GM21786 (cell line): ENCODE results near the gene SULF2.

Source experiments
- ATAC-seq: cut with Tn5 transposase; IDR thresholded peaks from one replicate; pipeline ENCODE4 v1.9.1; 2021; ENCODE audit not compliant: unreplicated experiment

The SULF2 gene

GRCh38 chr20:47717421-47717820 is 67.9 kb downstream of the SULF2 start:
- ATAC-seq, result no peak

GRCh38 chr20:47713878-47714450 is 71.3 kb downstream of the SULF2 start:
- no peak for ATAC-seq

GRCh38 chr20:47713163-47713562 is 72.1 kb downstream of the SULF2 start:
- ATAC-seq, result no peak

- ATAC-seq, result no peak
Observed at GRCh38 chr20:47711046-47711752, 74.1 kb downstream of the SULF2 start.

- ATAC-seq, result no peak
Observed at GRCh38 chr20:47710665-47711045, 74.6 kb downstream of the SULF2 start.

GRCh38 chr20:47708953-47709833 is 76.1 kb downstream of the SULF2 start:
- no peak for ATAC-seq

GRCh38 chr20:47708140-47708807 is 77.0 kb downstream of the SULF2 start:
- no peak for ATAC-seq

GRCh38 chr20:47706345-47706744 is 78.9 kb downstream of the SULF2 start:
- no peak for ATAC-seq

GRCh38 chr20:47705497-47705856 is 79.8 kb downstream of the SULF2 start:
- no peak for ATAC-seq

- no peak for ATAC-seq
Observed at GRCh38 chr20:47704746-47705496, 80.4 kb downstream of the SULF2 start.

GRCh38 chr20:47703748-47704147 is 81.5 kb downstream of the SULF2 start:
- no peak for ATAC-seq

- ATAC-seq, result no peak
Observed at GRCh38 chr20:47701612-47702011, 83.7 kb downstream of the SULF2 start.

- ATAC-seq, result no peak
Observed at GRCh38 chr20:47700327-47700726, 85.0 kb downstream of the SULF2 start.

GRCh38 chr20:47699818-47700217 is 85.5 kb downstream of the SULF2 start:
- ATAC-seq, result no peak

- ATAC-seq, result no peak
Observed at GRCh38 chr20:47698142-47698541, 87.1 kb downstream of the SULF2 start.

GRCh38 chr20:47696856-47697255 is 88.4 kb downstream of the SULF2 start:
- ATAC-seq, result no peak

- no peak for ATAC-seq
Observed at GRCh38 chr20:47694021-47694818, 91.1 kb downstream of the SULF2 start.

GRCh38 chr20:47691625-47692024 is 93.7 kb downstream of the SULF2 start:
- no peak for ATAC-seq

GRCh38 chr20:47689731-47690130 is 95.5 kb downstream of the SULF2 start:
- ATAC-seq, result no peak
